ENCODE measurements around the gene USP13. TPM values are rescaled to one million over a fixed set of nuclear protein-coding genes. Genes with fewer than 3 reads are reported as not detected.

The USP13 gene
- total and polyA plus RNA-seq, 10 of the 15 experiments (the other 5 are each of a cell fraction or from before 2014, with no cell fraction given): 3.2 to 20.8 (median 9.0) TPM

DNA sequence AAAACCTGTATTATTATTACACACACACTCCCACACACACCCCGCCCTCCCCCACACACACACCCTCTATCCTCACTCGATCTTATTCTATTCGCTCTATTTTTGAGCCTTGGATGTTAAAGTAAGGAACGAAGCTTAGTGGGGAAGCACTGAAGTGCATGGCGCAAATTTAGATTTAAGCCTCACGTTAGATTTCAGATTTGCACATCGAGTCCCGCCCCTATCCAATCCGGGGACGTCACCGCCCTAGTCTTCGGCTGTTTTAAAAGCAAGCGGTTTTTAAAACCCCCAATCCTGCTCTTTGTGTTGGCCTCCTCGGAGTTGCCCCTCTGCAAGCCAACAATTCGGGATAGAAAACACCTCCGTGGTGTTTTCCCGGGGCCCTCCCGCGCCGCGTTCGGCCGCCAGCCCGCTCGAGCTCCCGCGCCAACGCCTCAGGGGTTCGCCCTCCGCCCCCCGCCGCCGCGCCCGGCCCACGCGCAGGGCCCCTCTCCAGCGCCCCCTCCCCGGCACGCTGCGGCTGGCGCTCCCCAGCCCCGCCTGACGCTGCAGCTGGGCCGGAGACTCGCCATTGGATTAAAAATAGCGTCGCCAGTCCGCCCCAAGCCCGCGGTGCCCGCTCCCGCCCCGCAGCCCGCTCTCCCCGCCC, at the start of gene USP13 (continued):
- TF ChIP-seq, protein P1, sequence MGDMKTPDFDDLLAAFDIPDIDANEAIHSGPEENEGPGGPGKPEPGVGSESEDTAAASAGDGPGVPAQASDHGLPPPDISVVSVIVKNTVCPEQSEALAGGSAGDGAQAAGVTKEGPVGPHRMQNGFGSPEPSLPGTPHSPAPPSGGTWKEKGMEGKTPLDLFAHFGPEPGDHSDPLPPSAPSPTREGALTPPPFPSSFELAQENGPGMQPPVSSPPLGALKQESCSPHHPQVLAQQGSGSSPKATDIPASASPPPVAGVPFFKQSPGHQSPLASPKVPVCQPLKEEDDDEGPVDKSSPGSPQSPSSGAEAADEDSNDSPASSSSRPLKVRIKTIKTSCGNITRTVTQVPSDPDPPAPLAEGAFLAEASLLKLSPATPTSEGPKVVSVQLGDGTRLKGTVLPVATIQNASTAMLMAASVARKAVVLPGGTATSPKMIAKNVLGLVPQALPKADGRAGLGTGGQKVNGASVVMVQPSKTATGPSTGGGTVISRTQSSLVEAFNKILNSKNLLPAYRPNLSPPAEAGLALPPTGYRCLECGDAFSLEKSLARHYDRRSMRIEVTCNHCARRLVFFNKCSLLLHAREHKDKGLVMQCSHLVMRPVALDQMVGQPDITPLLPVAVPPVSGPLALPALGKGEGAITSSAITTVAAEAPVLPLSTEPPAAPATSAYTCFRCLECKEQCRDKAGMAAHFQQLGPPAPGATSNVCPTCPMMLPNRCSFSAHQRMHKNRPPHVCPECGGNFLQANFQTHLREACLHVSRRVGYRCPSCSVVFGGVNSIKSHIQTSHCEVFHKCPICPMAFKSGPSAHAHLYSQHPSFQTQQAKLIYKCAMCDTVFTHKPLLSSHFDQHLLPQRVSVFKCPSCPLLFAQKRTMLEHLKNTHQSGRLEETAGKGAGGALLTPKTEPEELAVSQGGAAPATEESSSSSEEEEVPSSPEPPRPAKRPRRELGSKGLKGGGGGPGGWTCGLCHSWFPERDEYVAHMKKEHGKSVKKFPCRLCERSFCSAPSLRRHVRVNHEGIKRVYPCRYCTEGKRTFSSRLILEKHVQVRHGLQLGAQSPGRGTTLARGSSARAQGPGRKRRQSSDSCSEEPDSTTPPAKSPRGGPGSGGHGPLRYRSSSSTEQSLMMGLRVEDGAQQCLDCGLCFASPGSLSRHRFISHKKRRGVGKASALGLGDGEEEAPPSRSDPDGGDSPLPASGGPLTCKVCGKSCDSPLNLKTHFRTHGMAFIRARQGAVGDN (IDR thresholded peaks at IDR 0.05): no peak
- TF ChIP-seq ZNF207 (IDR thresholded peaks at IDR 0.05; ENCODE audit: borderline replicate concordance) (no peak), RAD51 (IDR thresholded peaks at IDR 0.05) (no peak), SREBF2 (IDR thresholded peaks at IDR 0.05; ENCODE audit: low read length) (no peak), STAT1 (conservative IDR thresholded peaks at IDR 0.05) (no peak), CREM (IDR thresholded peaks at IDR 0.05; ENCODE audit: low read depth) (peak; percentile 23; the same call in 1 of the 2 replicates), CTCF (IDR thresholded peaks at IDR 0.05 in 2 of 3, conservative IDR thresholded peaks at IDR 0.05 in 1 of 3; ENCODE audit: control insufficient read depth in 2 of 3, extremely low read depth in 1 of 3, insufficient read depth in 1 of 3, low read depth in 3 of 3, low read length in 3 of 3) (peak in 2 of 3 experiments; percentile 6 to 8; a peak in 1 of 6 replicates), ZBTB11 (CRISPR knock-in tag; IDR thresholded peaks at IDR 0.05) (no peak), DPF2 (IDR thresholded peaks at IDR 0.05) (no peak), ETV6 (conservative IDR thresholded peaks at IDR 0.05 in 1 of 2, IDR thresholded peaks at IDR 0.05 in 1 of 2; ENCODE audit: borderline replicate concordance in 1 of 2, low read depth in 1 of 2) (0 out of 4 replicates have a peak, but pooled peaks of 1 of the 2 experiments have one; percentile 6), BCL3 (IDR thresholded peaks at IDR 0.05; ENCODE audit: borderline replicate concordance, insufficient read depth, low read depth, low read length, poor library complexity, severe bottlenecking) (peak; percentile 53), TARDBP (IDR thresholded peaks at IDR 0.05; ENCODE audit: borderline replicate concordance) (no peak), RBBP5 (conservative IDR thresholded peaks at IDR 0.05) (no peak), HDGF (IDR thresholded peaks at IDR 0.05) (no peak), IRF4 (IDR thresholded peaks at IDR 0.05; ENCODE audit: low read depth, low read length) (no peak), TCF3 (IDR thresholded peaks at IDR 0.05; ENCODE audit: borderline replicate concordance, insufficient read depth, low read depth, low read length) (no peak)
- TF ChIP-seq, protein P2, sequence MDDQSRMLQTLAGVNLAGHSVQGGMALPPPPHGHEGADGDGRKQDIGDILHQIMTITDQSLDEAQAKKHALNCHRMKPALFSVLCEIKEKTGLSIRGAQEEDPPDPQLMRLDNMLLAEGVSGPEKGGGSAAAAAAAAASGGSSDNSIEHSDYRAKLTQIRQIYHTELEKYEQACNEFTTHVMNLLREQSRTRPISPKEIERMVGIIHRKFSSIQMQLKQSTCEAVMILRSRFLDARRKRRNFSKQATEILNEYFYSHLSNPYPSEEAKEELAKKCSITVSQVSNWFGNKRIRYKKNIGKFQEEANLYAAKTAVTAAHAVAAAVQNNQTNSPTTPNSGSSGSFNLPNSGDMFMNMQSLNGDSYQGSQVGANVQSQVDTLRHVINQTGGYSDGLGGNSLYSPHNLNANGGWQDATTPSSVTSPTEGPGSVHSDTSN (IDR thresholded peaks at IDR 0.05; ENCODE audit: insufficient replicate concordance, low read depth, low read length): no peak
